ENCODE results near the gene KCNQ1.

Gene KCNQ1

GRCh38 chr11:2450321-2451041, 5.7 kb downstream of the KCNQ1 start:
- H3K4me3 ChIP-seq (ENCODE audit: low read length in 2 of 2), result no peak overlapping the region
- H3K9ac ChIP-seq (ENCODE audit: low read depth in 1 of 2, low read length in 2 of 2), result no peak overlapping the region
- H3K27ac ChIP-seq (ENCODE audit: low read depth in 2 of 2, low read length in 2 of 2), result no peak overlapping the region
- H3K27me3 ChIP-seq (ENCODE audit: control insufficient read depth in 2 of 2, insufficient read depth in 2 of 2, low read length in 2 of 2), result no peaks in the 10 kb centered on the region
- H3K4me1 ChIP-seq (ENCODE audit: control insufficient read depth in 2 of 2, insufficient read depth in 2 of 2, low read length in 2 of 2), result peaks cover 12 to 19% of the 10 kb centered on the region in 2 donors
- no peaks in the 10 kb centered on the region for H3K36me3 ChIP-seq (ENCODE audit: control insufficient read depth in 2 of 2, insufficient read depth in 2 of 2, low read length in 2 of 2)
- H3K9me3 ChIP-seq (ENCODE audit: control insufficient read depth in 2 of 2, low read length in 2 of 2), result no peaks in the 10 kb centered on the region

DNA sequence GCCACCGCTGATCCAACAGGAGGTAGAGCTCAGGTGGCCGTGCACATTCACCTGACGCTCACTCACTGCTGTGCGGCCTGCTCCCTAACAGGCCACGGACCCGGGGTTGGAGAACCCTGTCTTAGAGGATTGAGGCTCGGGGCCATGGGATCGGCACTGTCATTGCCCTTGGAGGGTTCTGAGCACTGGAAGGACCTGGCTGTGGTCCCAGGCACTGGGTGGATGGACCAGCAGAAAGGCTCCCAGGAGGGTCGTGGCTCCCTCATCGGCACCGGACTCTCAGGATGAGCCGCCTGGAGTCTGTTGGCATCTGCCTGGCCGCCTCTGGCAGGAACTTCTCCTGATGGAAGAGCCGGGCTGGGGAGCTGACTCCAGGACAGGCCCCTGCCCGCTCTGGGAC, 6.5 kb downstream of the KCNQ1 start:
- H3K4me1 ChIP-seq (ENCODE audit: control insufficient read depth in 2 of 2, insufficient read depth in 2 of 2, low read length in 2 of 2), result peaks cover 9 to 12% of the 10 kb centered on the region in 2 donors
- H3K36me3 ChIP-seq (ENCODE audit: control insufficient read depth in 2 of 2, insufficient read depth in 2 of 2, low read length in 2 of 2), result no peaks in the 10 kb centered on the region
- no peak overlapping the region for H3K4me3 ChIP-seq (ENCODE audit: low read length in 2 of 2)
- H3K27ac ChIP-seq (ENCODE audit: low read depth in 2 of 2, low read length in 2 of 2), result no peak overlapping the region
- no peaks in the 10 kb centered on the region for H3K27me3 ChIP-seq (ENCODE audit: control insufficient read depth in 2 of 2, insufficient read depth in 2 of 2, low read length in 2 of 2)
- H3K9ac ChIP-seq (ENCODE audit: low read depth in 1 of 2, low read length in 2 of 2), result no peak overlapping the region
- no peaks in the 10 kb centered on the region for H3K9me3 ChIP-seq (ENCODE audit: control insufficient read depth in 2 of 2, low read length in 2 of 2)

GRCh38 chr11:2451916-2452315, 7.1 kb downstream of the KCNQ1 start:
- Histone ChIP-seq H3K9ac (ENCODE audit: low read depth in 1 of 2, low read length in 2 of 2) (no peak overlapping the region), H3K4me1 (ENCODE audit: control insufficient read depth in 2 of 2, insufficient read depth in 2 of 2, low read length in 2 of 2) (peaks cover 6 to 7% of the 10 kb centered on the region in 2 donors), H3K4me3 (ENCODE audit: low read length in 2 of 2) (no peak overlapping the region), H3K27ac (ENCODE audit: low read depth in 2 of 2, low read length in 2 of 2) (no peak overlapping the region), H3K27me3 (ENCODE audit: control insufficient read depth in 2 of 2, insufficient read depth in 2 of 2, low read length in 2 of 2) (no peaks in the 10 kb centered on the region), H3K9me3 (ENCODE audit: control insufficient read depth in 2 of 2, low read length in 2 of 2) (no peaks in the 10 kb centered on the region), H3K36me3 (ENCODE audit: control insufficient read depth in 2 of 2, insufficient read depth in 2 of 2, low read length in 2 of 2) (no peaks in the 10 kb centered on the region)

DNA sequence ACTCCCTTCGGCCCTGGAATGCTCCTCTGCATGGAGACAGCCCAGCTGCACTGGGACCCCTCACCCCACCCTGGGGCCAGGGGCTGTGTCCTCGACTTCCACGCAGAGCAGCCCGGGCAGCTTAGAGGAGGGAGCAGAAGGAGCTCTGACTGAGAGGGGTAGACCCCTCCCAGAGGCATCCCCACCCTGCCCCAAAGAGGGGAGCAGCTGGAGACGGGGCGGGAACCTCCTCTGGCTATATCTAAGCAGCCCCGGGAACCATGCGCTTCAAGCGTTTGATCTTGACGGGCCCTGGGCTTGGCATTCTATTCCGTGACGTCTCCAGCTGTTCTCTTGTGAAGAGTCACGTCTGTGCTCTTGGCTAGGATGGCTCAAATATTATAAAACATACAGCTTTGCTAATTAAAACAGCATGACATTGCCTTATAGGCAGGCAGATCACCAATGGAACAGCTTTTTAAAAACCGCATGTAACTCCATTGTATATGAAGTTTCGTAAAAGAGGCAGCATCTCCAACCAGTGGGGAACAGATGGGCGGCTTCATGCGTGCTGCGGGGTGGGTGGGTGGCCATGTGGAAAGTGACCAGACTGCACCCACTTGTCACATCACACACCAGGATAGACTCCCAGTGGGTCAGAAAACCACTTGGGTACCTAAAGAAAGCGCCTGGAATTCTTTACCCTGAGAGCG, 7.7 kb downstream of the KCNQ1 start:
- peaks cover under 1 to 1% of the 10 kb centered on the region in 2 donors for H3K4me1 ChIP-seq (ENCODE audit: control insufficient read depth in 2 of 2, insufficient read depth in 2 of 2, low read length in 2 of 2)
- H3K27ac ChIP-seq (ENCODE audit: low read depth in 2 of 2, low read length in 2 of 2), result no peak overlapping the region
- no peak overlapping the region for H3K9ac ChIP-seq (ENCODE audit: low read depth in 1 of 2, low read length in 2 of 2)
- no peaks in the 10 kb centered on the region for H3K36me3 ChIP-seq (ENCODE audit: control insufficient read depth in 2 of 2, insufficient read depth in 2 of 2, low read length in 2 of 2)
- H3K27me3 ChIP-seq (ENCODE audit: control insufficient read depth in 2 of 2, insufficient read depth in 2 of 2, low read length in 2 of 2), result no peaks in the 10 kb centered on the region
- H3K4me3 ChIP-seq (ENCODE audit: low read length in 2 of 2), result no peak overlapping the region
- H3K9me3 ChIP-seq (ENCODE audit: control insufficient read depth in 2 of 2, low read length in 2 of 2), result no peaks in the 10 kb centered on the region

GRCh38 chr11:2453436-2453835, 8.6 kb downstream of the KCNQ1 start:
- H3K9ac ChIP-seq (ENCODE audit: low read depth in 1 of 2, low read length in 2 of 2), result no peak overlapping the region
- H3K36me3 ChIP-seq (ENCODE audit: control insufficient read depth in 2 of 2, insufficient read depth in 2 of 2, low read length in 2 of 2), result no peaks in the 10 kb centered on the region
- H3K9me3 ChIP-seq (ENCODE audit: control insufficient read depth in 2 of 2, low read length in 2 of 2), result no peaks in the 10 kb centered on the region
- no peak overlapping the region for H3K4me3 ChIP-seq (ENCODE audit: low read length in 2 of 2)
- no peaks in the 10 kb centered on the region for H3K4me1 ChIP-seq (ENCODE audit: control insufficient read depth in 2 of 2, insufficient read depth in 2 of 2, low read length in 2 of 2)
- H3K27me3 ChIP-seq (ENCODE audit: control insufficient read depth in 2 of 2, insufficient read depth in 2 of 2, low read length in 2 of 2), result no peaks in the 10 kb centered on the region
- no peak overlapping the region for H3K27ac ChIP-seq (ENCODE audit: low read depth in 2 of 2, low read length in 2 of 2)

GRCh38 chr11:2458321-2458720, 13.5 kb downstream of the KCNQ1 start:
- Histone ChIP-seq H3K4me3 (ENCODE audit: low read length in 2 of 2) (no peak overlapping the region), H3K27ac (ENCODE audit: low read depth in 2 of 2, low read length in 2 of 2) (no peak overlapping the region), H3K4me1 (ENCODE audit: control insufficient read depth in 2 of 2, insufficient read depth in 2 of 2, low read length in 2 of 2) (peaks cover 14 to 21% of the 10 kb centered on the region in 2 donors), H3K9ac (ENCODE audit: low read depth in 1 of 2, low read length in 2 of 2) (no peak overlapping the region), H3K36me3 (ENCODE audit: control insufficient read depth in 2 of 2, insufficient read depth in 2 of 2, low read length in 2 of 2) (no peaks in the 10 kb centered on the region), H3K9me3 (ENCODE audit: control insufficient read depth in 2 of 2, low read length in 2 of 2) (no peaks in the 10 kb centered on the region), H3K27me3 (ENCODE audit: control insufficient read depth in 2 of 2, insufficient read depth in 2 of 2, low read length in 2 of 2) (no peaks in the 10 kb centered on the region)

- Histone ChIP-seq H3K4me1 (ENCODE audit: control insufficient read depth in 2 of 2, insufficient read depth in 2 of 2, low read length in 2 of 2) (peaks cover 19 to 26% of the 10 kb centered on the region in 2 donors), H3K27ac (ENCODE audit: low read depth in 2 of 2, low read length in 2 of 2) (peak overlapping the region; percentile 27 to 61), H3K9me3 (ENCODE audit: control insufficient read depth in 2 of 2, low read length in 2 of 2) (no peaks in the 10 kb centered on the region), H3K9ac (ENCODE audit: low read depth in 1 of 2, low read length in 2 of 2) (peak overlapping the region in 1 of 2 donors; percentile 39), H3K4me3 (ENCODE audit: low read length in 2 of 2) (no peak overlapping the region), H3K36me3 (ENCODE audit: control insufficient read depth in 2 of 2, insufficient read depth in 2 of 2, low read length in 2 of 2) (no peaks in the 10 kb centered on the region), H3K27me3 (ENCODE audit: control insufficient read depth in 2 of 2, insufficient read depth in 2 of 2, low read length in 2 of 2) (no peaks in the 10 kb centered on the region)
These were observed 14.4 kb downstream of the KCNQ1 start for GRCh38 chr11:2459016-2459725.

DNA sequence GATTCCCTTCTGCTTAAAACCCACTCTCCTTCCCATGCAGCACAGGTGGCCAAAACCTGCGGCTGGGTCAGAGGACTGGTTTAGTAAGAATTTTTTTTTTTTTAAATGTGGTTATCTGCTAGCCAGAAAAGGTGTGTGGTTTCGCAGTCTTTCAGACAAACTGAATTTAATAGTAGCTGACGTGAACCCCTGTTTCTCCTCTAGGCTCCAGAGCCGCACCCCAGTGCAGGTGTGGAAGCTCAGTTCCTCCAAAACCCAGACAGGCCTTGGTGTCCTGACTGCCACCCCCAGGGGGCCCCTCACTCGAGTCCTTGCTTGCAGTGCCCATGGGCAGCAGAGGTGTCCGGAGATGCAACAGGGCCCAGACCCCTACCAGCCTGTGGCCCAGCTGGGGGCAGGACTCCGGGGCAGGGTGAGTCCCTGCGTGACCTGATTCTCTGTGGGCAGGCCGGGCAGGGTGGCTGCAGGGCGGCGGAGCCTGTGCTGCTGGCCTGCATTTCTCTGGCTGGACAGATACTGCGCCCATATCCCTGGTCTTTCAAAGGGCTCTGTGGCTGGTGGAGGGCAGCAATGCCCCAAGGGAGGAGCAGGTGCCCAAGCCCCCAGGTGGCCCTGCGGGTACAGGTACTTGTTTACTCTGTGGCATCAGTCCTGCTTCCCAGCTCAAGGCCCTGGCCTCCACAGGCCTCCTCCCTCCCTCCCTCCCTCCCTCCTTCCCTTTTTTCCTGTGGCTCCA, 15.2 kb downstream of the KCNQ1 start:
- H3K36me3 ChIP-seq (ENCODE audit: control insufficient read depth in 2 of 2, insufficient read depth in 2 of 2, low read length in 2 of 2), result no peaks in the 10 kb centered on the region
- H3K9ac ChIP-seq (ENCODE audit: low read depth in 1 of 2, low read length in 2 of 2), result no peak overlapping the region
- no peaks in the 10 kb centered on the region for H3K9me3 ChIP-seq (ENCODE audit: control insufficient read depth in 2 of 2, low read length in 2 of 2)
- H3K4me3 ChIP-seq (ENCODE audit: low read length in 2 of 2), result no peak overlapping the region
- H3K27me3 ChIP-seq (ENCODE audit: control insufficient read depth in 2 of 2, insufficient read depth in 2 of 2, low read length in 2 of 2), result no peaks in the 10 kb centered on the region
- peak overlapping the region; percentile 56 to 61 for H3K27ac ChIP-seq (ENCODE audit: low read depth in 2 of 2, low read length in 2 of 2)
- H3K4me1 ChIP-seq (ENCODE audit: control insufficient read depth in 2 of 2, insufficient read depth in 2 of 2, low read length in 2 of 2), result peaks cover 21 to 26% of the 10 kb centered on the region in 2 donors

GRCh38 chr11:2460540-2461252, 15.9 kb downstream of the KCNQ1 start:
- Histone ChIP-seq H3K36me3 (ENCODE audit: control insufficient read depth in 2 of 2, insufficient read depth in 2 of 2, low read length in 2 of 2) (no peaks in the 10 kb centered on the region), H3K9me3 (ENCODE audit: control insufficient read depth in 2 of 2, low read length in 2 of 2) (no peaks in the 10 kb centered on the region), H3K4me3 (ENCODE audit: low read length in 2 of 2) (no peak overlapping the region), H3K27me3 (ENCODE audit: control insufficient read depth in 2 of 2, insufficient read depth in 2 of 2, low read length in 2 of 2) (no peaks in the 10 kb centered on the region), H3K27ac (ENCODE audit: low read depth in 2 of 2, low read length in 2 of 2) (peak overlapping the region; percentile 14 to 61), H3K4me1 (ENCODE audit: control insufficient read depth in 2 of 2, insufficient read depth in 2 of 2, low read length in 2 of 2) (peaks cover 28 to 33% of the 10 kb centered on the region in 2 donors), H3K9ac (ENCODE audit: low read depth in 1 of 2, low read length in 2 of 2) (no peak overlapping the region)

All from mucosa of rectum (tissue), 2 donors.